ENCODE measurements around the gene EGLN2. TPM values are rescaled to one million over a fixed set of nuclear protein-coding genes. Genes with fewer than 3 reads are reported as not detected.

Gene EGLN2
- total RNA-seq, 4 donors from 2014 or later: 30.3 to 50.9 (median 33.0) TPM

GRCh38 chr19:40786060-40787037 lies 12.6 kb upstream of the EGLN2 start:
- DNase-seq: no peak
- H3K27me3 ChIP-seq: no peaks in the 10 kb centered on the region
- H3K27ac ChIP-seq: no peak overlapping the region
- intact Hi-C loops (cut with DNase I): no loop called here
- H3K4me1 ChIP-seq: no peaks in the 10 kb centered on the region
- no peak for TF ChIP-seq POLR2A (IDR thresholded peaks at IDR 0.05)
- TF ChIP-seq, protein P1, sequence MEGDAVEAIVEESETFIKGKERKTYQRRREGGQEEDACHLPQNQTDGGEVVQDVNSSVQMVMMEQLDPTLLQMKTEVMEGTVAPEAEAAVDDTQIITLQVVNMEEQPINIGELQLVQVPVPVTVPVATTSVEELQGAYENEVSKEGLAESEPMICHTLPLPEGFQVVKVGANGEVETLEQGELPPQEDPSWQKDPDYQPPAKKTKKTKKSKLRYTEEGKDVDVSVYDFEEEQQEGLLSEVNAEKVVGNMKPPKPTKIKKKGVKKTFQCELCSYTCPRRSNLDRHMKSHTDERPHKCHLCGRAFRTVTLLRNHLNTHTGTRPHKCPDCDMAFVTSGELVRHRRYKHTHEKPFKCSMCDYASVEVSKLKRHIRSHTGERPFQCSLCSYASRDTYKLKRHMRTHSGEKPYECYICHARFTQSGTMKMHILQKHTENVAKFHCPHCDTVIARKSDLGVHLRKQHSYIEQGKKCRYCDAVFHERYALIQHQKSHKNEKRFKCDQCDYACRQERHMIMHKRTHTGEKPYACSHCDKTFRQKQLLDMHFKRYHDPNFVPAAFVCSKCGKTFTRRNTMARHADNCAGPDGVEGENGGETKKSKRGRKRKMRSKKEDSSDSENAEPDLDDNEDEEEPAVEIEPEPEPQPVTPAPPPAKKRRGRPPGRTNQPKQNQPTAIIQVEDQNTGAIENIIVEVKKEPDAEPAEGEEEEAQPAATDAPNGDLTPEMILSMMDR (IDR thresholded peaks at IDR 0.05): no peak
- H3K36me3 ChIP-seq: peaks cover 0 to 81% (median 0%) of the 10 kb centered on the region in 3 donors
- no peaks in the 10 kb centered on the region for H3K9me3 ChIP-seq
- no peak overlapping the region for H3K4me3 ChIP-seq
- WGBS, 2 donors: 91 to 96% methylated on average over 8 to 22 of the region's 25 CpGs

GRCh38 chr19:40791349-40791748 lies 7.6 kb upstream of the EGLN2 start:
- no peak overlapping the region for H3K4me3 ChIP-seq
- H3K9me3 ChIP-seq: no peaks in the 10 kb centered on the region
- DNase-seq: no peak
- intact Hi-C loops (cut with DNase I): no loop called here
- 81 to 87% methylated on average over 7 of the region's 7 CpGs for WGBS, 2 donors
- peaks cover 0 to 17% (median 0%) of the 10 kb centered on the region in 3 donors for H3K4me1 ChIP-seq
- peaks cover 0 to 56% (median 3%) of the 10 kb centered on the region in 3 donors for H3K36me3 ChIP-seq
- no peak overlapping the region for H3K27ac ChIP-seq
- H3K27me3 ChIP-seq: no peaks in the 10 kb centered on the region
- TF ChIP-seq, protein P1 (IDR thresholded peaks at IDR 0.05): no peak
- TF ChIP-seq POLR2A (IDR thresholded peaks at IDR 0.05): no peak

DNA sequence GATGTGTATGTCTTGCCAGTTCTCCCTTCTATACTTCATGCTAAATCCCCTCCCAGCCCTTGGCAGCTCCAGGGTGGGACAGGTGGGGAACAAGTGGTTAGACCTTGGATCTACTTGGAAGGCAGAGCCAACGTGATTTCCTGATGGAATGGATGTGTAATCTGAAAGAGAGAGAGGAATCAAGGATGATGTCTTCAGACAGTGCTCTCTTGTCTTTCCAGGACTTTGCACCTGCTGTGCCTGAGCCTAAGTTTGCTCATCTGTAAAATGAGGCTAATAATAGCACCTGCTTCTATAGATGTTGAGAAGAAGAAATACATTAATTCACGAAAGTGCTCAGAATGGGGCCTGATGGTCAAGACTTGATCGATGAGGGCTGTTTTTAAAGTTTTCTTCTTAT lies 7.0 kb upstream of the EGLN2 start:
- H3K4me1 ChIP-seq: peaks cover 0 to 17% (median 0%) of the 10 kb centered on the region in 3 donors
- H3K27me3 ChIP-seq: no peaks in the 10 kb centered on the region
- H3K36me3 ChIP-seq: peaks cover 0 to 51% (median 6%) of the 10 kb centered on the region in 3 donors
- no peak for DNase-seq
- no peak overlapping the region for H3K4me3 ChIP-seq
- TF ChIP-seq, protein P1 (IDR thresholded peaks at IDR 0.05): no peak
- no peak for TF ChIP-seq POLR2A (IDR thresholded peaks at IDR 0.05)
- intact Hi-C loops (cut with DNase I): no loop called here
- H3K9me3 ChIP-seq: no peaks in the 10 kb centered on the region
- WGBS, 2 donors: 46 to 54% methylated on average over 3 of the region's 3 CpGs
- H3K27ac ChIP-seq: peak overlapping the region in 3 of 4 donors; percentile 14 to 68 (median 68)

- peak overlapping the region in 1 of 4 donors; percentile 99 for H3K4me3 ChIP-seq
- TF ChIP-seq, protein P1 (IDR thresholded peaks at IDR 0.05): no peak
- TF ChIP-seq POLR2A (IDR thresholded peaks at IDR 0.05): no peak
- intact Hi-C loops (cut with DNase I): no loop called here
- H3K9me3 ChIP-seq: no peaks in the 10 kb centered on the region
- H3K36me3 ChIP-seq: peaks cover 11 to 27% (median 16%) of the 10 kb centered on the region in 3 donors
- H3K27ac ChIP-seq: peak overlapping the region; percentile 94 to 98 (median 96)
- H3K27me3 ChIP-seq: no peaks in the 10 kb centered on the region
- peaks cover 24 to 44% (median 34%) of the 10 kb centered on the region in 3 donors for H3K4me1 ChIP-seq
- DNase-seq: no peak
- WGBS, 2 donors: 89 to 91% methylated on average over 8 to 12 of the region's 14 CpGs
These were observed 1.6 kb upstream of the EGLN2 start for GRCh38 chr19:40797166-40797962.

All from esophagus squamous epithelium (tissue), 5 donors.